ENCODE measurements around the gene ZFAND3. TPM values are rescaled to one million over a fixed set of nuclear protein-coding genes. Genes with fewer than 3 reads are reported as not detected.

Gene ZFAND3
- polyA plus RNA-seq, 1 of the 3 experiments (the other 2 are of a cell fraction), result 16.7 TPM

DNA sequence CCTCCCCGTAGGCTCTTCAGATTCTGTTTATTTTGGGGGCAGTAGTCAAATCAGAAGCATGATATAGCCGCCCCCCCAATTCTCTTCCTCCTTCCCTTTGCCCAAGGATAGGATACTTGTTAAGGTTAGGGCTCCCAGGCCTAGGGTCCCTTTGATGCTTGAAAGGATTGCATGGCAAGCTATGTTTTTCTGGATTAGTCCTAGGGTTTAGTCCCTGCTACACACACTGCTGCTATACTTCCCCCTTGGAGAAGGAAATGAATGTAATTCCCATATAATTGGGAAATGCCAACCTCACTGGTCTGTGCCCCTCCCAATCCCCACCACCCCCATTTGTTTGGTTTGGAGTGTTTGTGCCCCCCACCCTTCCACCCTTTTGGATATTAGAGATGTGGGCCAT is 62.8 kb downstream of the ZFAND3 start:
- Histone ChIP-seq H3K27ac (ENCODE audit: low read depth in 2 of 2, low read length in 1 of 2) (peak overlapping the region in 1 of 2 experiments; percentile 36; a peak in 1 of 4 replicates), H3K9me2 (no peaks in the 10 kb centered on the region), H2AFZ (ENCODE audit: low read depth) (no peak overlapping the region), H4K20me1 (ENCODE audit: insufficient read depth) (peaks cover 98% of the 10 kb centered on the region), H3K4me3 (ENCODE audit: low read depth in 2 of 2, low read length in 1 of 2) (no peak overlapping the region), H3K79me2 (ENCODE audit: insufficient read depth) (peaks cover 100% of the 10 kb centered on the region), H3F3A (replicated peaks; ENCODE audit: insufficient read depth) (peaks cover 4% of the 10 kb centered on the region), H3K4me1 (ENCODE audit: control insufficient read depth in 1 of 2, insufficient read depth in 2 of 2, low read depth in 1 of 2, low read length in 1 of 2) (peaks cover 2 to 7% of the 10 kb centered on the region in 2 experiments; a peak in 2 of 4 replicates), H3K36me3 (replicated peaks in 1 of 2; ENCODE audit: control insufficient read depth in 1 of 2, insufficient read depth in 2 of 2, low read length in 1 of 2) (peaks cover 0 to 4% of the 10 kb centered on the region in 2 experiments), H3K4me2 (no peak overlapping the region; the same call in 1 of the 2 replicates), H3K9ac (no peak overlapping the region), H3K27me3 (ENCODE audit: insufficient read depth) (no peaks in the 10 kb centered on the region), H3K9me3 (no peaks in the 10 kb centered on the region)
- ChIA-PET CTCF (no interaction called here), POLR2A (no interaction called here)
- 100% methylated on average over 2 of the region's 2 CpGs for WGBS (ENCODE audit: low lambda C conversion rate)
- TF ChIP-seq EZH2phosphoT487 (IDR thresholded peaks at IDR 0.05; ENCODE audit: borderline replicate concordance, low read depth), result no peak
- no peak for TF ChIP-seq POLR2AphosphoS5 (IDR thresholded peaks at IDR 0.05; ENCODE audit: low read depth, low read length)
- no peak for TF ChIP-seq NRF1 (IDR thresholded peaks at IDR 0.05; ENCODE audit: low read depth, low read length)
- TF ChIP-seq, protein P1, sequence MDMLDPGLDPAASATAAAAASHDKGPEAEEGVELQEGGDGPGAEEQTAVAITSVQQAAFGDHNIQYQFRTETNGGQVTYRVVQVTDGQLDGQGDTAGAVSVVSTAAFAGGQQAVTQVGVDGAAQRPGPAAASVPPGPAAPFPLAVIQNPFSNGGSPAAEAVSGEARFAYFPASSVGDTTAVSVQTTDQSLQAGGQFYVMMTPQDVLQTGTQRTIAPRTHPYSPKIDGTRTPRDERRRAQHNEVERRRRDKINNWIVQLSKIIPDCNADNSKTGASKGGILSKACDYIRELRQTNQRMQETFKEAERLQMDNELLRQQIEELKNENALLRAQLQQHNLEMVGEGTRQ (IDR thresholded peaks at IDR 0.05; ENCODE audit: borderline replicate concordance, low read depth, low read length), result no peak
- TF ChIP-seq, protein P2, sequence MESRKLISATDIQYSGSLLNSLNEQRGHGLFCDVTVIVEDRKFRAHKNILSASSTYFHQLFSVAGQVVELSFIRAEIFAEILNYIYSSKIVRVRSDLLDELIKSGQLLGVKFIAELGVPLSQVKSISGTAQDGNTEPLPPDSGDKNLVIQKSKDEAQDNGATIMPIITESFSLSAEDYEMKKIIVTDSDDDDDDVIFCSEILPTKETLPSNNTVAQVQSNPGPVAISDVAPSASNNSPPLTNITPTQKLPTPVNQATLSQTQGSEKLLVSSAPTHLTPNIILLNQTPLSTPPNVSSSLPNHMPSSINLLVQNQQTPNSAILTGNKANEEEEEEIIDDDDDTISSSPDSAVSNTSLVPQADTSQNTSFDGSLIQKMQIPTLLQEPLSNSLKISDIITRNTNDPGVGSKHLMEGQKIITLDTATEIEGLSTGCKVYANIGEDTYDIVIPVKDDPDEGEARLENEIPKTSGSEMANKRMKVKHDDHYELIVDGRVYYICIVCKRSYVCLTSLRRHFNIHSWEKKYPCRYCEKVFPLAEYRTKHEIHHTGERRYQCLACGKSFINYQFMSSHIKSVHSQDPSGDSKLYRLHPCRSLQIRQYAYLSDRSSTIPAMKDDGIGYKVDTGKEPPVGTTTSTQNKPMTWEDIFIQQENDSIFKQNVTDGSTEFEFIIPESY (IDR thresholded peaks at IDR 0.05; ENCODE audit: borderline replicate concordance, low read depth), result no peak
- TF ChIP-seq, protein P3, sequence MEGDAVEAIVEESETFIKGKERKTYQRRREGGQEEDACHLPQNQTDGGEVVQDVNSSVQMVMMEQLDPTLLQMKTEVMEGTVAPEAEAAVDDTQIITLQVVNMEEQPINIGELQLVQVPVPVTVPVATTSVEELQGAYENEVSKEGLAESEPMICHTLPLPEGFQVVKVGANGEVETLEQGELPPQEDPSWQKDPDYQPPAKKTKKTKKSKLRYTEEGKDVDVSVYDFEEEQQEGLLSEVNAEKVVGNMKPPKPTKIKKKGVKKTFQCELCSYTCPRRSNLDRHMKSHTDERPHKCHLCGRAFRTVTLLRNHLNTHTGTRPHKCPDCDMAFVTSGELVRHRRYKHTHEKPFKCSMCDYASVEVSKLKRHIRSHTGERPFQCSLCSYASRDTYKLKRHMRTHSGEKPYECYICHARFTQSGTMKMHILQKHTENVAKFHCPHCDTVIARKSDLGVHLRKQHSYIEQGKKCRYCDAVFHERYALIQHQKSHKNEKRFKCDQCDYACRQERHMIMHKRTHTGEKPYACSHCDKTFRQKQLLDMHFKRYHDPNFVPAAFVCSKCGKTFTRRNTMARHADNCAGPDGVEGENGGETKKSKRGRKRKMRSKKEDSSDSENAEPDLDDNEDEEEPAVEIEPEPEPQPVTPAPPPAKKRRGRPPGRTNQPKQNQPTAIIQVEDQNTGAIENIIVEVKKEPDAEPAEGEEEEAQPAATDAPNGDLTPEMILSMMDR (IDR thresholded peaks at IDR 0.05), result no peak
- TF ChIP-seq FOXM1 (IDR thresholded peaks at IDR 0.05; ENCODE audit: low read depth), result no peak
- TF ChIP-seq GATA2 (CRISPR knock-in tag; IDR thresholded peaks at IDR 0.05), result no peak
- TF ChIP-seq RFX5 (IDR thresholded peaks at IDR 0.05; ENCODE audit: low read length), result no peak
- TF ChIP-seq TCF12 (IDR thresholded peaks at IDR 0.05), result no peak
- no peak for TF ChIP-seq RAD21 (IDR thresholded peaks at IDR 0.05; ENCODE audit: low read length)
- TF ChIP-seq ELF1 (IDR thresholded peaks at IDR 0.05), result no peak
- no peak for DNase-seq

Data from SK-N-SH (cell line).